ENCODE results near the gene INAFM2.

- TF ChIP-seq POLR2A (IDR thresholded peaks at IDR 0.05; ENCODE audit: extremely low read depth, insufficient read length): no peak
- TF ChIP-seq CTCF (IDR thresholded peaks at IDR 0.05; ENCODE audit: low read depth, low read length): no peak
- TF ChIP-seq MAX (IDR thresholded peaks at IDR 0.05; ENCODE audit: low read depth, low read length): no peak
Measured at GRCh38 chr15:40367371-40367685, 43.8 kb downstream of the INAFM2 start.
